HCT116 (cell line): Measurements from ENCODE around the gene ALDH3A1. TPM values are rescaled to one million over a fixed set of nuclear protein-coding genes. Genes with fewer than 3 reads are reported as not detected.

ENCODE experiments used
- ATAC-seq: fragments of 200-7000 bp; cut with Tn5 transposase; 2 replicates; pipeline ENCODE4 v1.9.1; 2020; ENCODE audit warnings: mild to moderate bottlenecking, moderate library complexity
- BruUV-seq: library from RNA; stranded (reverse); fragments of 400-500 nt; replicated peaks from 2 replicates; lab custom pipeline; 2021; lab: Mats Ljungman, UMichigan
- CTCF ChIA-PET: fragments of 300-600 bp; sonication (Branson Sonifier 250); formaldehyde crosslinking; loops from one replicate; lab custom pipeline; 2021; ENCODE audit warnings: antibody characterized with exemption; lab: Charles Lee
- POLR2A ChIA-PET: fragments of 300-600, 350-600 bp; sonication (Branson Sonifier 250); formaldehyde crosslinking; loops from one replicate; lab custom pipeline; 2021; ENCODE audit warnings: antibody characterized with exemption; lab: Charles Lee
- RAD21 ChIA-PET, 2 experiments: fragments of 300-600 bp; sonication (Branson Sonifier 250); formaldehyde crosslinking; loops; one replicate each; lab custom pipeline; 2023; ENCODE audit warnings: low total read pairs in 2 of 2; ENCODE audit not compliant: uncharacterized antibody in 2 of 2, unreplicated experiment in 2 of 2, low non-redundant PET in 1 of 2; lab: Charles Lee
- DNase-seq: peaks from one replicate; pipeline ENCODE4 v3.0.0-alpha.2; 2010; ENCODE audit warnings: low read depth, low spot score
- H2AFZ ChIP-seq: fragments of 200-600 bp; shearing (Covaris generic), sonication (generic); 2 replicates; pipeline ENCODE4 v1.6.1; 2017; ENCODE audit warnings: low read depth, mixed run types, mixed read lengths, antibody characterized with exemption, low read length; ENCODE audit not compliant: poor library complexity, severe bottlenecking
- H3K27ac ChIP-seq: 2 replicates; pipeline ENCODE4 v1.5.1; 2012; ENCODE audit warnings: low read depth, low read length
- H3K27me3 ChIP-seq: fragments of 200-600 bp; sonication (generic); 2 replicates; pipeline ENCODE4 v1.6.1; 2016; ENCODE audit warnings: mixed run types, low read length, mixed read lengths; ENCODE audit not compliant: insufficient read depth
- H3K36me3 ChIP-seq, 2 experiments: fragments of 200-500 bp in 1 of 2; fragments of 200-600 bp in 1 of 2; sonication (Bioruptor generic) in 1 of 2; sonication (generic) in 1 of 2; 2 replicates each; pipeline versions ENCODE4 v1.5.1 to v1.6.1; 2014 to 2016; ENCODE audit warnings: low read length in 2 of 2, inconsistent platforms in 1 of 2, mixed read lengths in 1 of 2, mixed run types in 1 of 2; ENCODE audit not compliant: insufficient read depth in 2 of 2, control insufficient read depth in 1 of 2
- H3K4me1 ChIP-seq, 2 experiments: fragments of 200-600 bp in 1 of 2; sonication (generic) in 1 of 2; 2 replicates each; pipeline versions ENCODE4 v1.5.1 to v1.6.1; 2012 to 2017; ENCODE audit warnings: low read length in 2 of 2, inconsistent platforms in 1 of 2, mild to moderate bottlenecking in 1 of 2, mixed read lengths in 1 of 2, mixed run types in 1 of 2, moderate library complexity in 1 of 2; ENCODE audit not compliant: insufficient read depth in 2 of 2, control insufficient read depth in 1 of 2
- H3K4me2 ChIP-seq: fragments of 200-600 bp; sonication (generic); 2 replicates; pipeline ENCODE4 v1.6.1; 2017; ENCODE audit warnings: mixed run types, low read length, mixed read lengths
- H3K4me3 ChIP-seq, 2 experiments: fragments of 200-600 bp in 1 of 2; sonication (generic) in 1 of 2; replicated peaks in 1 of 2; 2 replicates each; pipeline ENCODE4 v1.5.1; 2011 to 2016; ENCODE audit warnings: low read length in 2 of 2, control low read depth in 1 of 2, low read depth in 1 of 2, mild to moderate bottlenecking in 1 of 2, mixed read lengths in 1 of 2, mixed run types in 1 of 2
- H3K79me2 ChIP-seq: fragments of 200-600 bp; sonication (generic); 2 replicates; pipeline ENCODE4 v1.6.1; 2017; ENCODE audit warnings: mild to moderate bottlenecking, mixed run types, low read length, moderate library complexity, mixed read lengths; ENCODE audit not compliant: insufficient read depth
- H3K9ac ChIP-seq: fragments of 200-600 bp; sonication (generic); 2 replicates; pipeline ENCODE4 v1.6.1; 2016; ENCODE audit warnings: low read length, mixed read lengths
- H3K9me2 ChIP-seq: fragments of 200-600 bp; sonication (generic), shearing (Covaris generic); 2 replicates; pipeline ENCODE4 v1.6.1; 2017; ENCODE audit warnings: mixed run types, mild to moderate bottlenecking, moderate library complexity; ENCODE audit not compliant: insufficient read depth
- H3K9me3 ChIP-seq, 2 experiments: fragments of 200-500 bp in 1 of 2; fragments of 200-600 bp in 1 of 2; sonication (Bioruptor generic) in 1 of 2; sonication (generic) in 1 of 2; 2 replicates each; pipeline ENCODE4 v1.6.1; 2014 to 2017; ENCODE audit warnings: low read length in 2 of 2, mixed read lengths in 2 of 2, inconsistent platforms in 1 of 2, low read depth in 1 of 2, mild to moderate bottlenecking in 1 of 2, mixed run types in 1 of 2, moderate library complexity in 1 of 2; ENCODE audit not compliant: control insufficient read depth in 1 of 2, insufficient read depth in 1 of 2
- H4K20me1 ChIP-seq: fragments of 200-600 bp; sonication (generic), shearing (Covaris generic); 2 replicates; pipeline ENCODE4 v1.6.1; 2017; ENCODE audit warnings: mixed run types, mild to moderate bottlenecking, moderate library complexity; ENCODE audit not compliant: insufficient read depth
- CEBPB ChIP-seq: IDR thresholded peaks from 2 replicates; pipeline ENCODE4 v1.6.1; 2012; ENCODE audit warnings: low read depth
- EGR1 ChIP-seq: IDR thresholded peaks from 2 replicates; pipeline ENCODE4 v1.6.1; 2012; ENCODE audit warnings: low read depth
- EZH2 ChIP-seq: fragments of 200-600 bp; sonication (generic); IDR thresholded peaks from 2 replicates; pipeline ENCODE4 v1.6.1; 2017; ENCODE audit warnings: antibody characterized with exemption, mixed run types
- EZH2phosphoT487 ChIP-seq: fragments of 200-600 bp; IDR thresholded peaks from 2 replicates; pipeline ENCODE4 v1.6.1; 2018; ENCODE audit warnings: antibody characterized with exemption, borderline replicate concordance
- JUND ChIP-seq: IDR thresholded peaks from 2 replicates; pipeline ENCODE4 v1.6.1; 2012
- POLR2A ChIP-seq: IDR thresholded peaks from 2 replicates; pipeline ENCODE4 v1.7.0; 2011; ENCODE audit warnings: borderline replicate concordance; ENCODE audit not compliant: insufficient read depth, insufficient read length; ENCODE audit errors: extremely low read depth
- POLR2AphosphoS5 ChIP-seq: IDR thresholded peaks from 2 replicates; pipeline ENCODE4 v1.6.1; 2011; ENCODE audit warnings: mild to moderate bottlenecking, low read depth, low read length, moderate library complexity
- SIN3A ChIP-seq: IDR thresholded peaks from 2 replicates; pipeline ENCODE4 v1.6.1; 2012; ENCODE audit warnings: low read depth
- SP1 ChIP-seq: IDR thresholded peaks from 2 replicates; pipeline ENCODE4 v1.6.1; 2012; ENCODE audit warnings: low read depth
- TCF7L2 ChIP-seq: IDR thresholded peaks from 2 replicates; pipeline ENCODE4 v1.7.0; 2011; ENCODE audit warnings: borderline replicate concordance, inconsistent platforms; ENCODE audit not compliant: insufficient read depth, insufficient read length; ENCODE audit errors: extremely low read depth
- YY1 ChIP-seq: IDR thresholded peaks from 2 replicates; pipeline ENCODE4 v1.6.1; 2011; ENCODE audit warnings: low read length, low read depth, moderate library complexity, mild to moderate bottlenecking; ENCODE audit not compliant: insufficient replicate concordance; ENCODE audit errors: extremely low read depth
- ZNF274 ChIP-seq: fragments of 200-500 bp; sonication (Bioruptor generic); IDR thresholded peaks from 2 replicates; pipeline ENCODE4 v1.6.1; 2014; ENCODE audit warnings: mild to moderate bottlenecking, low read depth, low read length, inconsistent platforms
- intact Hi-C: fragments of 100-400 bp; cut with micrococcal nuclease; formaldehyde crosslinking; loops from 2 replicates; pipeline ENCODE4 v1.10.0; 2022
- total RNA-seq: library from RNA; stranded (reverse); gene quantifications from one replicate; pipeline ENCODE4 v1.2.1, GENCODE V29; 2021; ENCODE audit not compliant: unreplicated experiment
- TF ChIP-seq, protein P1 (sequence below): IDR thresholded peaks from 2 replicates; pipeline ENCODE4 v1.6.1; 2012; ENCODE audit warnings: low read depth
- TF ChIP-seq, protein P2 (sequence below): IDR thresholded peaks from 2 replicates; pipeline ENCODE4 v1.6.1; 2012

Gene ALDH3A1
- total RNA-seq, 1 experiment from 2014 or later: 0.86 TPM

DNA sequence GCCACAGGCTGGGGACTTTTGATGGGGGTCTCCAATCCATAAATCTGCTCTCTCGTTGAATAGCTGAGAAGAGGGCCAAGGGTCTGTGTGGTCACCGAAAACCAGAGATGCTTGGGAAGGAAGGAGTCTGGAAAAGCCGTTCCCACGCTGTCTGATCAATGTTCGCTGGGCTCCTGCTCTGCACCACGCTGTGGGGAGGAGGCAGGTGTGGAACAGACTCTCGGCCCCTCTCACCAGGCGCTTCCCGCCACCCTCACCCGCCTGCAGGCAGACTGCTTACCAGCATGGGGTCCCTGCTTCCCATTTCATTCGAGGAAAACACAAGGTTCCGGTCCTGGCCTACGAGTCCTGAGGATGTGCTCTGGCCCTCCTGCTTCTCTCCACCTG, 702 bp upstream of the ALDH3A1 start:
- no peaks in the 10 kb centered on the region for H3K27me3 ChIP-seq
- no peaks in the 10 kb centered on the region for H3K79me2 ChIP-seq
- no peak overlapping the region for H2AFZ ChIP-seq
- BruUV-seq: no TSS peak
- TF ChIP-seq, protein P1, sequence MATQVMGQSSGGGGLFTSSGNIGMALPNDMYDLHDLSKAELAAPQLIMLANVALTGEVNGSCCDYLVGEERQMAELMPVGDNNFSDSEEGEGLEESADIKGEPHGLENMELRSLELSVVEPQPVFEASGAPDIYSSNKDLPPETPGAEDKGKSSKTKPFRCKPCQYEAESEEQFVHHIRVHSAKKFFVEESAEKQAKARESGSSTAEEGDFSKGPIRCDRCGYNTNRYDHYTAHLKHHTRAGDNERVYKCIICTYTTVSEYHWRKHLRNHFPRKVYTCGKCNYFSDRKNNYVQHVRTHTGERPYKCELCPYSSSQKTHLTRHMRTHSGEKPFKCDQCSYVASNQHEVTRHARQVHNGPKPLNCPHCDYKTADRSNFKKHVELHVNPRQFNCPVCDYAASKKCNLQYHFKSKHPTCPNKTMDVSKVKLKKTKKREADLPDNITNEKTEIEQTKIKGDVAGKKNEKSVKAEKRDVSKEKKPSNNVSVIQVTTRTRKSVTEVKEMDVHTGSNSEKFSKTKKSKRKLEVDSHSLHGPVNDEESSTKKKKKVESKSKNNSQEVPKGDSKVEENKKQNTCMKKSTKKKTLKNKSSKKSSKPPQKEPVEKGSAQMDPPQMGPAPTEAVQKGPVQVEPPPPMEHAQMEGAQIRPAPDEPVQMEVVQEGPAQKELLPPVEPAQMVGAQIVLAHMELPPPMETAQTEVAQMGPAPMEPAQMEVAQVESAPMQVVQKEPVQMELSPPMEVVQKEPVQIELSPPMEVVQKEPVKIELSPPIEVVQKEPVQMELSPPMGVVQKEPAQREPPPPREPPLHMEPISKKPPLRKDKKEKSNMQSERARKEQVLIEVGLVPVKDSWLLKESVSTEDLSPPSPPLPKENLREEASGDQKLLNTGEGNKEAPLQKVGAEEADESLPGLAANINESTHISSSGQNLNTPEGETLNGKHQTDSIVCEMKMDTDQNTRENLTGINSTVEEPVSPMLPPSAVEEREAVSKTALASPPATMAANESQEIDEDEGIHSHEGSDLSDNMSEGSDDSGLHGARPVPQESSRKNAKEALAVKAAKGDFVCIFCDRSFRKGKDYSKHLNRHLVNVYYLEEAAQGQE: no peak
- TF ChIP-seq EZH2phosphoT487 (no peak), SIN3A (no peak), YY1 (no peak), TCF7L2 (no peak)
- H3K4me2 ChIP-seq: no peak overlapping the region
- H4K20me1 ChIP-seq: no peaks in the 10 kb centered on the region
- no peaks in the 10 kb centered on the region for H3K9me3 ChIP-seq
- ATAC-seq (no peak), DNase-seq (no peak)
- H3K4me1 ChIP-seq: peaks cover 36 to 53% of the 10 kb centered on the region in 2 experiments
- ChIA-PET POLR2A (no interaction called here), RAD21 (no interaction called here), CTCF (no interaction called here)
- no peak overlapping the region for H3K4me3 ChIP-seq
- H3K9me2 ChIP-seq: no peaks in the 10 kb centered on the region
- no peak overlapping the region for H3K27ac ChIP-seq
- H3K9ac ChIP-seq: no peak overlapping the region
- no peaks in the 10 kb centered on the region for H3K36me3 ChIP-seq
- intact Hi-C loops: no loop called here

DNA sequence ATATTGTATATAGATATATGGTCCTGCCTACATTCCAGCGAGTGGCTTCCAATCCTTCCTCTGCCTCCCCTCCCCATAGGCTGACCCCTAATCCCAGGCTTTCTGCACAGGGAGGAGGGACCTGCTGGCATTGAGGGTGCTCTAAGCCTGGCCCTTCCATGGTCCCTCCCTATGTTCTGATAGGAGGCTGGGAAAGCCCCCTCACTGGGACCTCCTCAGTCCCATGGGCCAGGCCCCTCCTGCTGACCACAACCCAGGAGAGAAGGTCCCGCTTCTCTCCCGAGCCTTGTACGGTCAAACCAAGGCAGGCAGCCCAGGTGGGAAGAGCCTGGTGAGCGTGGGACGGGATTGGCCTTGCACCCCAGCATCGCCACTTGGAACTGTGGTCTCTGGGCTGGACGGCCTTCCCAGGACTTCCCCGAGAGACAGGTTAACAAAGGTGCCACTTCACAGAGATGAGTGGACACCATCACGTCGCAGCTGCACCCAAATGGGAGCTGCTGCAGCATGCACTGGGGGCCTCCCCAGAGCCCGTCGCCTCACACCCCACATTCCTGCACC, 859 bp downstream of the ALDH3A1 start:
- H3K9me2 ChIP-seq: no peaks in the 10 kb centered on the region
- RAD21 ChIA-PET: no interaction called here
- no peak overlapping the region for H2AFZ ChIP-seq
- peaks cover 21 to 37% of the 10 kb centered on the region in 2 experiments for H3K4me1 ChIP-seq
- no peak for TF ChIP-seq SIN3A
- no peak for TF ChIP-seq TCF7L2
- TF ChIP-seq EZH2phosphoT487: no peak
- TF ChIP-seq EZH2: no peak
- no peak for TF ChIP-seq EGR1
- TF ChIP-seq ZNF274: no peak
- TF ChIP-seq YY1: no peak
- TF ChIP-seq SP1: no peak
- TF ChIP-seq POLR2AphosphoS5: no peak
- TF ChIP-seq, protein P2, sequence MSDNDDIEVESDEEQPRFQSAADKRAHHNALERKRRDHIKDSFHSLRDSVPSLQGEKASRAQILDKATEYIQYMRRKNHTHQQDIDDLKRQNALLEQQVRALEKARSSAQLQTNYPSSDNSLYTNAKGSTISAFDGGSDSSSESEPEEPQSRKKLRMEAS: no peak
- no peak for TF ChIP-seq POLR2A
- TF ChIP-seq CEBPB: no peak
- no peak for TF ChIP-seq JUND
- H3K27me3 ChIP-seq: no peaks in the 10 kb centered on the region
- intact Hi-C loops: no loop called here
- H3K27ac ChIP-seq: no peak overlapping the region
- H3K36me3 ChIP-seq: no peaks in the 10 kb centered on the region
- H4K20me1 ChIP-seq: no peaks in the 10 kb centered on the region
- H3K9ac ChIP-seq: no peak overlapping the region
- no peak overlapping the region for H3K4me3 ChIP-seq
- CTCF ChIA-PET: no interaction called here
- ATAC-seq: no peak
- H3K4me2 ChIP-seq: no peak overlapping the region
- POLR2A ChIA-PET: interaction anchor here (1.1 kb wide), 1 partner anchor 99 kb away, joined by 3 read pairs; the partner anchor contains the start of gene ALDH3A2
- H3K79me2 ChIP-seq: no peaks in the 10 kb centered on the region
- no peak for DNase-seq
- H3K9me3 ChIP-seq: no peaks in the 10 kb centered on the region
- BruUV-seq: no TSS peak
